GM12892 (cell line): Measurements from ENCODE around the gene OTULIN.

ENCODE experiments used
- POLR2A ChIP-seq: IDR thresholded peaks from 2 replicates; pipeline ENCODE4 v1.6.1; 2011; ENCODE audit warnings: low read depth, low read length, control low read depth
- POLR2AphosphoS5 ChIP-seq: IDR thresholded peaks from 2 replicates; pipeline ENCODE4 v1.6.1; 2011; ENCODE audit warnings: low read depth, low read length, control low read depth
- TAF1 ChIP-seq: IDR thresholded peaks from 2 replicates; pipeline ENCODE4 v1.6.1; 2011; ENCODE audit warnings: low read depth, mild to moderate bottlenecking, control low read depth, low read length, borderline replicate concordance

DNA sequence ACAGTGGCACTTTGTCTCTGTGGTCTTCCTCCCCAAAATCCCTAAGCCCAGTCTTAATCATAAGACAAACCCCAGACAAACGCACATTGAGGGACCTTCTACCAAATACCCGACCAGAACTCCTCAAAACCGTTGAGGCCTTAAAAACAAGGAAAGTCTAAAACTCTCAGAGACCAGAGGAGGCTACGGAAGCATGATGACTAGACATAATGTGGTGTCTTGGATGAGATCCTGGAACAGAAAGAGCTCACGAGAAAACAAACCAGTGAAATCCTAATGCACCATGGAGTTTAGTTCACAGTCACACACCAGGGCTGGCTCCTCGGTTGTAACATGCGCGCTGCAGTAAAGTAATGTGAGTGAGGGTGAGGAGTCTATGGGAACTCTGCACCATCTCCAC lies 58.4 kb downstream of the OTULIN start:
- TF ChIP-seq TAF1 = no peak
- no peak for TF ChIP-seq POLR2AphosphoS5
- TF ChIP-seq POLR2A = no peak
